Endometrial microvascular endothelial cells (primary cell): Measurements from ENCODE around the gene SLAMF7. TPM values are rescaled to one million over a fixed set of nuclear protein-coding genes. Genes with fewer than 3 reads are reported as not detected.
"Not testable (repeated sequence)": the region's sequence is repeated elsewhere in the genome, so short reads cannot be mapped to it uniquely, and the experiment has no call there.

ENCODE experiments used
- in situ Hi-C: cut with HindIII; loops from 2 replicates; pipeline ENCODE4 v1.10.0; 2017; ENCODE audit warnings: low sequenced_read_pairs, low pct_unique_long_range_greater_than_20kb; ENCODE audit errors: inconsistent ontology term
- total RNA-seq: library from RNA; depleted of rRNA; stranded (reverse); fragments of >200 nt; gene quantifications from one replicate; pipeline ENCODE4 v1.2.3, GENCODE V29; 2015; ENCODE audit errors: inconsistent ontology term

SLAMF7 gene, protein sequence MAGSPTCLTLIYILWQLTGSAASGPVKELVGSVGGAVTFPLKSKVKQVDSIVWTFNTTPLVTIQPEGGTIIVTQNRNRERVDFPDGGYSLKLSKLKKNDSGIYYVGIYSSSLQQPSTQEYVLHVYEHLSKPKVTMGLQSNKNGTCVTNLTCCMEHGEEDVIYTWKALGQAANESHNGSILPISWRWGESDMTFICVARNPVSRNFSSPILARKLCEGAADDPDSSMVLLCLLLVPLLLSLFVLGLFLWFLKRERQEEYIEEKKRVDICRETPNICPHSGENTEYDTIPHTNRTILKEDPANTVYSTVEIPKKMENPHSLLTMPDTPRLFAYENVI
- not detected for total RNA-seq

DNA sequence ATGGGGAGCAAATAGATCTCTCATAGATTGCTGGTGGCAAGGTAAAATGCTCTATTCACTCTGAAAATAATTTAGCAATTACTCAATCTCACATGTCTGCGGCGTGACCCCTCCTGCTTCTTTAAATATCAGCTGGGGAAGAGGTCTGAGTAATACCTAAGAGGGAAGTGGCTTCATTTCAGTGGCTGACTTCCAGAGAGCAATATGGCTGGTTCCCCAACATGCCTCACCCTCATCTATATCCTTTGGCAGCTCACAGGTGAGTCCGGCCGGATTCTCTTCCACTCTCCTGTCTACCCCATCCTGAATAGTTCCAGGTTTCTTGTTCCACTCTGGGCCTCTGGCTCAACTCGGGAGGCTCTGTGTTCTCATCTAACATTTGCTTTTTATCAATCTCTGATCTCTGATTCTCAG is at the start of gene SLAMF7:
SLAMF7 (plus strand) TSS at position 150 of the 414 bp plus-strand sequence; CDS start at position 205, 55 bp downstream.
- in situ Hi-C loops, result no loop called here

DNA sequence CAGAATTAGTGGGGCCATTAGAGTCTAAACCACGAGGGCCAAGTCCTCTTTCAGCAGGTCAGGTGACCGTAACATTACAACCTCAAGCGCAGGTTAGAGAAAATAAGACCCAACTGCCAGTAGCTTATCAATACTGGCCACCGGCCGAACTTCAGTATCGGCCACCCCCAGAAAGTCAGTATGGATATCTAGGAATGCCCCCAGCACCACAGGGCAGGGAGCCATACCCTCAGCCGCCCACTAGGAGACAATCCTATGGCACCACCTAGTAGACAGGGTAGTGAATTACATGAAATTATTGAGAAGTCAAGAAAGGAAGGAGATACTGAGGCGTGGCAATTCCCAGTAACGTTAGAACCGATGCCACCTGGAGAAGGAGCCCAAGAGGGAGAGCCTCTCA is 46.7 kb upstream of the SLAMF7 start:
- in situ Hi-C loops, result not testable (repeated sequence)

DNA sequence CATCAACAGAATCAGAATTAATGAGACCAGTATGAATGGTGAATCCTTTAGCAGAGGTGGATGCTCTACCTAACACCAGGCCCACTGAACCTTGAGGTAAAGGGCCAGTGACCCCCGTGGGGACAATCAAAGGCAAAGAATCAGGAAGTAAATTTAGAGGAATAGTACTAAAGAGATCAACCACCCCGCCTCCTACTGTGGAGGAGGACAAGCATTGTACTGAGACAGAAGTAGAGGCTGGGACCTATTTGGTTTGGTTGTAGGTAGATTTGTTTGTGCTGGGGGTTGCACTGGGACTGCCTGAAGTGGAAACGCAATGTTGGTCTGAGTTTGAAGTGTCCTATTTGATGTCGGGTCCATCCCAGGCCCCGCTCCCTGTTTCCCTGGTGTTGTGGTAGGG is 36.9 kb upstream of the SLAMF7 start:
- in situ Hi-C loops, result no loop called here

DNA sequence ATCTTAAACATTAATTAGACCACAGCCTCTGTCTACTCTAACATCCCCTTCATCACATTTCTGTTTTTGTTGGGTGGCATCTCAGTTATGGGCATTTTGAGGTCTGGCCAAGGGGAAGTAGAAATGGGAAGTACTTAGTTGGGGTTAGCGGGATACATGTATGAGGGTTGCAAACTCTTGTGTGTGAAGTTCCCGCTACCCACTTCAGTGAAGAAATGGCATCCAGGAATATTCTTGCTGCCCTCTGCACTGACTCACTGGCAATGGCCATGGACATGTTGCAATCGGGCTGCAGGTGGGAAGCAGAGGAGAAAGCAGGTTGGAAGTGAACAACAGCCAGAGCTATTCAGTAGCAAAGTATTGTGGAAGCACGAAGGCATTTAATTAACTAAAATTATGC is 34.8 kb upstream of the SLAMF7 start:
- in situ Hi-C loops, result no loop called here

DNA sequence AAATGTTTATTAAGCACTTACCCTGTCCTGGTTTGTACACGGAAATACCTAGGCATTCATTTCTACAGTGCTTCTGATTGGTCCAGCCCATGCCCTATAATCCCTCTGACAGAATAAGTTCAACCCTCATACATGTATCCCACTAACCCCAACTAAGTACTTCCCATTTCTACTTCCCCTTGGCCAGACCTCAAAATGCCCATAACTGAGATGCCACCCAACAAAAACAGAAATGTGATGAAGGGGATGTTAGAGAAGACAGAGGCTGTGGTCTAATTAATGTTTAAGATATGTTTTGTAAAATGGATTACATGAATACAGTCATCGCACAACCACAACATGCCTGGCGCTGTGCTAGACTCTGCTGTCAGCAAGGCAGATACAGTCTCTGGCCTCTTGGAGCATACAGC is 33.8 kb upstream of the SLAMF7 start:
- in situ Hi-C loops, result not testable (repeated sequence)

DNA sequence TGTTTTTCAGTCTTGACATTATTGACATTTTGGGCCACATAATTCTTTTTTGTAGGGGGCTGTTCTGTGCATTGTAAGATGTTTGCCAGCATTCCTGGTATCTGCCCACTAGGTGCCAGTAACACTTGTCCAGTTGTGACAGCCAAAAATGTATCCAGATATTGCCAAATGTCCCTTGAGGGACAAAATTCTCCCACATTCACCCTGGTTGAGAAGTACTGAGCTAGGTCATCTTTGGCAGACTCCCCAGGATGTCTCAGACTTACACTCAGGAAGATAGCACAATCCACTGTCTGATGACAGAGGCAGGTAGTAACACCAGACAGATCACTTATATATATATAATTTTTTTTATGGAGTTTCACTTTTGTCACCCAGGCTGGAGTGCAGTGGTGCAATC is 33.3 kb upstream of the SLAMF7 start:
- in situ Hi-C loops, result no loop called here

DNA sequence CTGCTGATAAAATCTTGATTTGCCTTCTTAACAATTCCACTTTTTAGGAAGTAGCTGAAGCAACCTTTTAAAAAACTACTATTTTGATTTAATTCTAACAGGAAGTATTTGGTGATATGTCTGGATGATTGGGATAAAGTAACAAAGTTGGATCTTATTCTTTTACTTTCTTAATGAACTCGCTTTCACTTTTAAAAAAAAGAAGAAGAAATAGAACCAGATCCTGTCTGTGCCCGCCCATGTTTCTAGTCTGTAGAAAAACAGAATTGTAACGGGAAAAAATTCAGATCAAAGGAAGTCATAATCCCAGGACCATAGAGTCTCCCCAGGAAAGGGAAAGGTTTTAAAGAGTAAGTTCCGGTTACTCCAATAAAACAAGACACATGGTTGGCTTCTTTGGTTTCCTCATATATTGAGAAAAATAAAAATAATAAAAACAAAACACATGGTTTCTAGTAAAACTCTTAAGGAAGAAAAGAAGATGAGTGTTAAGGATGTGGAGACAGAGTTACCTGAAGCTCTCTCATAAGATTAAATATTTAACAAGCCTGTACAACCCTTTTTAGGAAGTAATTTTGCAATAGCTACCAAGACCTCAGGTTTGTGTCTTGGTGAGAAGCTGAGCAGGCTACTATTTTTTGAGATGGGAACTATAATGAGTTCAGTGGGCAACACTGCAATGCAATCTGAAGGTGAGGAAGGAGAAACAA is 32.4 kb upstream of the SLAMF7 start:
- in situ Hi-C loops, result no loop called here

DNA sequence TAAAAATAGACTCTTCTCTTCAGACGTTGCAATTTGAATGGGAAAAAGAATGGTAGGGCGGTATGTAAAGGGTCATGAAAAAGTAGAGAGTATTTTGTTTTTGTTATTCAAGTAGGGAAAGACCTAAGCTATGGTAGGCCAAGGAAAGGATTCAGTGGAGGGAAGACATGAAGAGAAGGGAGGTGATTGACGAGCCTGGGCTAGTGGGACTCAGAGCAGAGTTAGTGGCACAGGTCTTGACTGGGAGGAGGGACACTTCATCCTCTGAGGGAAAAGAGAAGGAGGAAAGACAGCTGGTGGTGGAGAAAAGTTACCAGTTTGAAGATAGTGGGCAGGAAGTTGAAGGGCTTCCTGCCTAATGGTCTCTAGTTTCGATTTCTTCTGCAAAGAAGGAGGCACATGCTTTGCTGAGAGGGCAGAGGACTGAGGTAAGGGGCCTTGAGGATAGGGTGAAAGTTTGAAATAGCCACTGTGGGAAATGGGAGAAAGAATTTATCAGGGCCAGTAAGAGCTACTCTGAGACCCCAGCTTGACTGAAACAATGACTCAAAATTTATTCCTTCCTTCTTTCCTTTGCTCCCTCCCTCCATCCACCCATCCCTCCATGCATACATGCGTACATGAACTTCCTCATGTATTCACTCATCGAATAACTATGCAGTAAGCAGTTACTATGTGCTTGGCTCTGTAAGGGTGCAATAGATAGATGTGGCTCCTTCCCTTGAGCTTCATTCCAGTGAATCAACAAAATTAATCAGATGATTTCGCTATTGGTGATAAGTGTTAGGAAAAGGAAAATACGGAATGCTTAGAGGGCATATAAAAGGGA is 31.6 kb upstream of the SLAMF7 start:
- in situ Hi-C loops, result no loop called here

DNA sequence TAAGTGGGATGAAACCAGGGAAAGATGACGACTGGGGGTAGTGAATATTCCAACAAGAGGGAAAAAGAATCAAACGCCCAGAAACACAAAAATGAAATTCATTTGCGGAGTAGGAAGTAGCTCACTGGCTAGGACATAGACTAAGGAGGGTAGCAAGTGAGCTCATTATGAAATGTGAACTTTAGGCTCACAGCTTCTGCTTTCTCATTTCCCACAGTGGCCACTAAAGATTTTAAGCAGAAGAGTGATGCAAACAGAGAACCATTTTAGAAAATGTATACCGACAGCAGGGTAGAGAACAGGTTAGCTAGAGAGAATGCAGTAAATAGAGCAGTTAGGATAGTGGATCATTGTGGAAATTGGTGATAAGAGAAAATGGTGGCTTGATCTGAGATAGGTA is 30.9 kb upstream of the SLAMF7 start:
- in situ Hi-C loops, result no loop called here

DNA sequence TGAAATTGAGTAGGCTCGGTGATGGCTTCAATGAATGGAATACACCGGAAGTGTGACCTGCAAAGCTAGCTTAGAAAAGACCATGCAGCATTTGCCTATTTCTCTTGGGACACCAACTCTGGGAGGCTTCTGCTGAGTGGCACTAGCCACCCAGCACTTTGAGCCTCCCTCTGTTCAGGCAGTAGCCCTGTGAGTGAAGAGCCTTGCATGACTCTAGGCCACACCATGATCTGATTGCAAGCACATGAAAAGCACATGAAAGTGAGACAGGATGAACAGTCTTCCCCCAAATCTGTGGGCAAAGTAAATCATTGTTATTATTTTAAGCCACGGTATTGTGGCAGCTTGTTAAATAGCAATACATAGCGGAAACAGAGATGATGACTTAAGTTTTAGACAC is 30.2 kb upstream of the SLAMF7 start:
- in situ Hi-C loops, result no loop called here

DNA sequence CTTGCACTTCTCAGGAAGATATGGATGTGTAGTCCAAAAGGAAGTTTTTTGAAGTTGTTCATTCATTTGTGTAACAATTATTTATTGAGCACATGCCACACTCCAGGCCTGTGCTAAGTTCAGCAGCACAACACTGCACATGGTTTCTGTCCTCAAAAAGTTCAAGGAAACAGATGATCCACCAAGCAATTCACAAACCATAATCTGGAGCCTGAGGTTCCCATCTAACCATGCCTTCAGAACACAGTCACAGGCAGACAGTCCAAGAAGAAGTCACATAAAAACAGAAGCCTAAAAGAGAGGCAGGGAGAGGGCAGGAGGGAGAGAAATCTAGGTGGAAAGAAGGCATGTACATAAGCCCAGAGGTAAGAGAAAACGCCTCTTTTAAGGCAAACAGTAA is 29.3 kb upstream of the SLAMF7 start:
- in situ Hi-C loops, result no loop called here

DNA sequence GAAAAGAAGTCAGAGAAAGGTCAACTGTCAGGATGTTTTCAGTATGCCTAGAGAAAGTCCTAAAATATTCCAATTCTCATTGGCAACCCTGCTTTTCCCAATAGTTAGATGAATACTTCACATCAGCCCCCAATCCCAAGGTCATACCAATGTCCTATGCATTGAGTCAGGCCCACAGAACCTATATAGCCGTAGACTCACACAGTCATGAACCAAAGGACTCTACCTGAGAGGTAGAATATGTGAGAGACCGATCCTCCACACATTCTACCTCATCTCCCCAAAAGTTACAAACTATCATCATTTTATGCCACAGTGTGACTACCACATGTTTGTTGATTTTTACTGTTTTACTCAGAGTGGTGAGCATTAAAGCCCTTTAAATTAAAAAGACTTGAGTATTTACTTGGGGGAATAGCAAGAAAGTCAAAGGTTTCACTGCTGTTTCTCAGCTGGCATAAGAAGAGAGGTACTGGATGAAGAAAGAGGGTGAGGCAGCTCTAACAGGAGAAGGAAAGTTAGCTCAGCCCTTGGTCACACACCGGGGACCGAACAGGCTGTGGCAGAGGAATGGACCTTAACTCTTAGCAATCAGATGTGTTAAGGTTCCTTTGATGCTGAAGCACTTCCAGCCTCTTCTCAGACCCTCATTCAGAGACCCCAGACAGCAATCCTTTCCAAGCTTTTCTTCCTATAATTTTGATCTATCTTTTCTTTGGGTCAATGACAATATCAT is 28.4 kb upstream of the SLAMF7 start:
- in situ Hi-C loops, result no loop called here

DNA sequence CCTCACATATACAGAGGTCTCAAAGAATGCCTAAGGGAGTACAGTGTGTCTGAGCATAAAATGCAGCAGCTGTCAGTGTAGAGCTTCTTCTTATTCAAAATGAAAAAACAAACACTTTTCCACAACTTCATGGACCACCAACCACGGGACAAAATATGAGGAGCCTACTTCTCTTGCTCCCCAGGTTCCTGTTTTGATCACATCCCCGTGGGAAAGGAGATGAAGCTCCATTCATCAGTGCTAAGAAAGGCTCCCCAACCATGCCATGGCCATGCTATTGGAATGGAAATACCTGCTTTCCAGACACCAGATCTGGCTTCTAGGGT is 27.8 kb upstream of the SLAMF7 start:
- in situ Hi-C loops, result no loop called here

DNA sequence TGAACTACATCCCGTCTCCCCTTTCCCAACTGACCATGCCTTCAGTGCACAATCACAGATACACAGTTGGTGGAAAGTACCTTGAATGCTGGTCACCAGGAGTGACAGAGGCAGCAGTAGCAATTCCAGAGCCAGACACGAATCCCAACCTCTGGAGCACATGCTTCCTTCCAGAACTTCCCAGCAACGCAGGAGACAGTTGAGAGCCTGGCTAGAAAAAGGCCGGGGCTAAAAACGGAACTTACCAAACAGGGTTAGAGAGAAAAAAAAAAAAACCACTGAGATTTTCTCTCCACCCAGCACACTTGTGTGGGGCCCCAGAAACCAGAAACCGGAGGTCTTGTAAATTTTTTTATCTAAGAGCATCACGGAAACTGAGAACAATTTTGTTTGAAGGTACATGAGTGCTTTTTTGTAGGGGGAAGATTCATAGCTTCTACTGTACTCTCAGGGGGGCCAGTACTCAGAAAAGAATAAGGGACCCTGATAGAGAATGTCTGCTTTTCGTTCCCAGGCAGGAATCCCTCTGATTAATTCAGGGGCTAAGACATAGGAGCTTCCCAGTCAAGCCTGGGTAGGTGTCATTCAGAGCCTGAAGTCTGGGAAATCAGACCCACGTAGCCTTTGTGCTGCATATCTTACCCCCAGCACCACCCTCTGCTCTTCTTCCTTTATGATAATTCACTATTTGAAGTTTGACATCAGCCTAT is 27.3 kb upstream of the SLAMF7 start, which contains the start of gene CD48:
CD48 (minus strand) TSS at position 221 of the 710 bp plus-strand sequence; CDS start at position 162, 59 bp downstream.
- in situ Hi-C loops, result no loop called here

DNA sequence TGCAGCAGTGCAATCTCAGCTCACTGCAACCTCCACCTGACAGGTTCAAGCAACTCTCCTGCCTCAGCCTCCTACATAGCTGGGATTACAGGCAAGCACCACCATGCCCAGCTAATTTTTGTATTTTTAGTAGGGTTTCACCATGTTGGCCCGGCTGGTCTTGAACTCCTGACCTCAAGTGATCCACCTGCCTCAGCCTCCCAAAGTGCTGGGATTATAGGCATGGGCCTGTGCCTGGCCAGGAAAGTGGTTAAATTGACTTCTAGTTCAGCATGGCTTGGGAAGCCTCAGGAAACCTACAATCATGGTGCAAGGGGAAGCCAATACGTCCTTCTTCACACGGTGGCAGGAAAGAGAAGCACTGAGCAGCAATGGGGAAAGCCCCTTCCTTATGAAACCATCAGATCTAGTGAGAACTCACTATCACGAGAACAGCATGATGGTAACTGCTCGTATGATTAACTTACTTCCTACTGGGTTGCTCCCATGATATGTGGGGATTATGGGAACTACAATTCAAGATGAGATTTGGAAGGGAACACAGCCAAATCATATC is 26.4 kb upstream of the SLAMF7 start:
- in situ Hi-C loops, result not testable (repeated sequence)

DNA sequence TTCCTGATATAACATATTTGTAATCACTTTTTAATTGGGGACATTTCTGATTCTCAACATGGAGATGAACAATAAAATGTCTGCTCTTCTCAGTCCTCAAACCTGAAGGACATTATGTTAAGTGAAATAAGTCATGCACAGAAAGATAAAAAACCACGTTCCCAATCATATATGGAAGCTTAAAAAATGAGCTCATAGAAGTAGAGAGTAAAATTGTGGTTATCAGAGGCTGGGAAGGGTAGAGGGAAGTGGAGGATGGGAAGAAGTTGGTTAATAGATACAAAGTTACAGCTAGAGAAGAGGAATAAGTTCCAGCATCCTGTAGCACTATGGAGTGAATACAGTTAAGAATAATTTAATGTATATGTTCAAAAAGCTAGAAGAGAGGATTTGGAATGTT is 25.9 kb upstream of the SLAMF7 start:
- in situ Hi-C loops, result no loop called here

DNA sequence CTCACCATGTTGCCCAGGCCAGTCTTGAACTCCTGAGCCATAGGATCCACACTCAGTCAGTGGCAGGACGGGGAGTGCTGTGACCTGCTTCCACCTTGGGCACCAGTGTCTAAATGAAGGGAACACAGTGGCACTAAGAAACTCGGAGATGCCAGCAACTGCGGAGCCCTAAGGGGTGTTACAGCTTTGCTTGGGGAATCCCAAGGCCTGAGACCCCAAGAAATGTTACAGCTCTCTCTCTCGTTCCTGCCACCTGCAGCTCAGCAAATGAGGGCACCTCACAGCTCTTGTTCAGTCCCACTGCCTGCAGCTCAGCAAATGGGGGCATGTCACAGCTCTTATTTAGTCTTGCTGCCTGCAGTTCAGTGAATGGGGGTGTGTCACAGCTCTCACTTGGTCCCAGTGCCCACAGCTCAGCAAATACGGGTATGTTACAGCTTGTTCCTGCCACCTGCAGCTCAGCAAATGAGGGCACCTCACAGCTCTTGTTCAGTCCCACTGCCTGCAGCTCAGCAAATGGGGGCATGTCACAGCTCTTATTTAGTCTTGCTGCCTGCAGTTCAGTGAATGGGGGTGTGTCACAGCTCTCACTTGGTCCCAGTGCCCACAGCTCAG is 24.9 kb upstream of the SLAMF7 start:
- in situ Hi-C loops, result not testable (repeated sequence)

DNA sequence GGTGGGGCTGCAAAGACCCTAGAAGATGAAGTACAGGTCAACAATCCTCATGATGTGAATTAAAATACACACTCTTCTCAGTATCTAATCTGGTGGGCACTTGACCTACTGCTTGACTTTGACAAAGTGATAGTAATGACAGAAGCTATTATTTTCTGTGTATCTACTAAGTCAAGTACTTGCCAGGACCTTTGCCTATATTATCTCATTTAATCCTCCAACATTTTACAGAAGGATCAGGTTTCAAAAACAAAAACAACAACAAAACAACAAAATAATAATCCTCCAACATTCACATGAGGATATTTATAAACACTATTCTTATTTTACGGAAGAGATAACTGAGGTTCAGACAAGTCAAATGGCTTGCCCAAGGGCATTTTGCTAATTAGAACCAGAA is 23.0 kb upstream of the SLAMF7 start:
- in situ Hi-C loops, result no loop called here
